ENCODE results near the gene FAM120B. TPM values are rescaled to one million over a fixed set of nuclear protein-coding genes. Genes with fewer than 3 reads are reported as not detected.
A peak's percentile ranks its signal among the peaks of the same experiment; 100 is the strongest.

FAM120B gene
- total and polyA plus RNA-seq, 2 experiments from 2014 or later = 7.2 to 16.7 TPM

DNA sequence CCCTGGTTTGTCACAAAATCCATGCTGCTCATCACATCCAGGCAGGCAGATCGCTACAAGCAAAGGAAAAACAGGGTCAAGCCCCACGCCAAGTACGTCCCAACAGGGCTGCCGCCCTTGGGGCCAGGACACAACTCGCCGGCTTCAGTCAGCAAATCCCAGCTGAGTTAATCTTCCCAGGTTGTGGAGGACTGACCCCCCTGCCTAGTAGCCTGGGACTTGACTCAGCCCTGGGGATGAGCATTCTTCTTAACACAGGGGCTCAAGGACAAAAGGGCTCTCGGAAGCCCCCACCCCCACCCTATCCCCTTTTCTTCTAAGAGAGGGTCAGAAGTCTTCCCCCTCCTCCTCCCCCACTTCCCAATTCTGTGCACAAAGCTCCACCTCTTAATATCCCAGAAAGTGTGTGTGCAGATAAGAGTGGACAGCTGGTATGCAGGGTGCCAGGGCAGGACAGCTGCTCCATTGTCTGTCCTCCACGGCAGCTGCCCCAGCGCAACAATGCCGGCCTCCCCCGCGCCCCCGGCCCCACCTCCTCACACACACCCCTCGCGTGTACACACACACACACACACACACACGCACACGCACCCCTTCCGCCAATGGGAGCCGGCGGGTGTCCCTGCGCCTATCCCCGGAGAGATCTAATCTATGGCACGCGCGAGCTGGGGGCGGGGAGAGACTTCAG is 20.2 kb upstream of the FAM120B start (continued):
- TF ChIP-seq, protein P1, sequence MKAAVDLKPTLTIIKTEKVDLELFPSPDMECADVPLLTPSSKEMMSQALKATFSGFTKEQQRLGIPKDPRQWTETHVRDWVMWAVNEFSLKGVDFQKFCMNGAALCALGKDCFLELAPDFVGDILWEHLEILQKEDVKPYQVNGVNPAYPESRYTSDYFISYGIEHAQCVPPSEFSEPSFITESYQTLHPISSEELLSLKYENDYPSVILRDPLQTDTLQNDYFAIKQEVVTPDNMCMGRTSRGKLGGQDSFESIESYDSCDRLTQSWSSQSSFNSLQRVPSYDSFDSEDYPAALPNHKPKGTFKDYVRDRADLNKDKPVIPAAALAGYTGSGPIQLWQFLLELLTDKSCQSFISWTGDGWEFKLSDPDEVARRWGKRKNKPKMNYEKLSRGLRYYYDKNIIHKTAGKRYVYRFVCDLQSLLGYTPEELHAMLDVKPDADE (IDR thresholded peaks at IDR 0.05) = no peak
- TF ChIP-seq EZH2phosphoT487 (IDR thresholded peaks at IDR 0.05; ENCODE audit: unreplicated experiment) (no peak), CREB1 (CRISPR knock-in tag; IDR thresholded peaks at IDR 0.05; ENCODE audit: low read depth) (no peak), NANOG (IDR thresholded peaks at IDR 0.05; ENCODE audit: borderline replicate concordance) (no peak), POLR2AphosphoS5 (IDR thresholded peaks at IDR 0.05; ENCODE audit: low read depth) (no peak)
- TF ChIP-seq, protein P2, sequence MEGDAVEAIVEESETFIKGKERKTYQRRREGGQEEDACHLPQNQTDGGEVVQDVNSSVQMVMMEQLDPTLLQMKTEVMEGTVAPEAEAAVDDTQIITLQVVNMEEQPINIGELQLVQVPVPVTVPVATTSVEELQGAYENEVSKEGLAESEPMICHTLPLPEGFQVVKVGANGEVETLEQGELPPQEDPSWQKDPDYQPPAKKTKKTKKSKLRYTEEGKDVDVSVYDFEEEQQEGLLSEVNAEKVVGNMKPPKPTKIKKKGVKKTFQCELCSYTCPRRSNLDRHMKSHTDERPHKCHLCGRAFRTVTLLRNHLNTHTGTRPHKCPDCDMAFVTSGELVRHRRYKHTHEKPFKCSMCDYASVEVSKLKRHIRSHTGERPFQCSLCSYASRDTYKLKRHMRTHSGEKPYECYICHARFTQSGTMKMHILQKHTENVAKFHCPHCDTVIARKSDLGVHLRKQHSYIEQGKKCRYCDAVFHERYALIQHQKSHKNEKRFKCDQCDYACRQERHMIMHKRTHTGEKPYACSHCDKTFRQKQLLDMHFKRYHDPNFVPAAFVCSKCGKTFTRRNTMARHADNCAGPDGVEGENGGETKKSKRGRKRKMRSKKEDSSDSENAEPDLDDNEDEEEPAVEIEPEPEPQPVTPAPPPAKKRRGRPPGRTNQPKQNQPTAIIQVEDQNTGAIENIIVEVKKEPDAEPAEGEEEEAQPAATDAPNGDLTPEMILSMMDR (conservative IDR thresholded peaks at IDR 0.05; ENCODE audit: low read depth in 2 of 2) = no peak
- TF ChIP-seq, protein P3, sequence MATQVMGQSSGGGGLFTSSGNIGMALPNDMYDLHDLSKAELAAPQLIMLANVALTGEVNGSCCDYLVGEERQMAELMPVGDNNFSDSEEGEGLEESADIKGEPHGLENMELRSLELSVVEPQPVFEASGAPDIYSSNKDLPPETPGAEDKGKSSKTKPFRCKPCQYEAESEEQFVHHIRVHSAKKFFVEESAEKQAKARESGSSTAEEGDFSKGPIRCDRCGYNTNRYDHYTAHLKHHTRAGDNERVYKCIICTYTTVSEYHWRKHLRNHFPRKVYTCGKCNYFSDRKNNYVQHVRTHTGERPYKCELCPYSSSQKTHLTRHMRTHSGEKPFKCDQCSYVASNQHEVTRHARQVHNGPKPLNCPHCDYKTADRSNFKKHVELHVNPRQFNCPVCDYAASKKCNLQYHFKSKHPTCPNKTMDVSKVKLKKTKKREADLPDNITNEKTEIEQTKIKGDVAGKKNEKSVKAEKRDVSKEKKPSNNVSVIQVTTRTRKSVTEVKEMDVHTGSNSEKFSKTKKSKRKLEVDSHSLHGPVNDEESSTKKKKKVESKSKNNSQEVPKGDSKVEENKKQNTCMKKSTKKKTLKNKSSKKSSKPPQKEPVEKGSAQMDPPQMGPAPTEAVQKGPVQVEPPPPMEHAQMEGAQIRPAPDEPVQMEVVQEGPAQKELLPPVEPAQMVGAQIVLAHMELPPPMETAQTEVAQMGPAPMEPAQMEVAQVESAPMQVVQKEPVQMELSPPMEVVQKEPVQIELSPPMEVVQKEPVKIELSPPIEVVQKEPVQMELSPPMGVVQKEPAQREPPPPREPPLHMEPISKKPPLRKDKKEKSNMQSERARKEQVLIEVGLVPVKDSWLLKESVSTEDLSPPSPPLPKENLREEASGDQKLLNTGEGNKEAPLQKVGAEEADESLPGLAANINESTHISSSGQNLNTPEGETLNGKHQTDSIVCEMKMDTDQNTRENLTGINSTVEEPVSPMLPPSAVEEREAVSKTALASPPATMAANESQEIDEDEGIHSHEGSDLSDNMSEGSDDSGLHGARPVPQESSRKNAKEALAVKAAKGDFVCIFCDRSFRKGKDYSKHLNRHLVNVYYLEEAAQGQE (IDR thresholded peaks at IDR 0.05; ENCODE audit: unreplicated experiment) = no peak

DNA sequence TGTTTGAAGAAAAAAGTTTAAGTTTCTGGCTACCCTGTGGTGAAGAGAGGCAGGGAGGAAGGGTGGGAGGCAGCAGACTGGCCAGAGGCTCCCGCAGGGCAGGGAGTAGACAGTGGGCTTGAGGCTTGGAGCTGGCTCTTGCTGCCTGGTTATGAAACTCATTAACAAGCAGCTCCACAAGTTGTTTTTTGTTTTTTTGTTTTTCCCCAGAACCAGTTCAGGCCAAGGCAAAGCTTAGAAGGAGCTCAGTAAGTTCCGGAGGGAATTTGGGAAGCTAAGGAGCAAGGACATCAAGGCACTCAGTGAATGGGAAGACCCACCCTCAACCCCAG is 19.7 kb upstream of the FAM120B start:
- Mint-ChIP-seq H3K4me1 (peaks cover 33% of the 10 kb centered on the region), H3K27me3 (ENCODE audit: insufficient read depth, low read depth, poor library complexity) (peaks cover 60% of the 10 kb centered on the region), H3K9me3 (peaks cover 8% of the 10 kb centered on the region), H3K4me3 (peak overlapping the region; percentile 49), H3K36me3 (ENCODE audit: low read depth) (peaks cover 14% of the 10 kb centered on the region), H3K27ac (no peak overlapping the region)
- H3K4me3 ChIP-seq = no peak overlapping the region
- peaks cover 57% of the 10 kb centered on the region for H3K27me3 ChIP-seq (ENCODE audit: insufficient read depth)
- H3K9me2 ChIP-seq (ENCODE audit: insufficient read depth) = no peaks in the 10 kb centered on the region
- H3K27ac ChIP-seq (ENCODE audit: low read depth) = no peak overlapping the region
- no peaks in the 10 kb centered on the region for H3K79me2 ChIP-seq (replicated peaks; ENCODE audit: insufficient read depth)
- ATAC-seq = peak; percentile 6; the same call in 2 of the 3 replicates
- H2AFZ ChIP-seq = no peak overlapping the region
- no peaks in the 10 kb centered on the region; the same call in 1 of the 2 replicates for H4K20me1 ChIP-seq (replicated peaks; ENCODE audit: insufficient read depth)
- H3K4me2 ChIP-seq = peak overlapping the region; percentile 16; the same call in 1 of the 2 replicates
- peaks cover 16% of the 10 kb centered on the region for H3K4me1 ChIP-seq (ENCODE audit: insufficient read depth)
- DNase-seq (ENCODE audit: low spot score) = peak; percentile 53
- no peaks in the 10 kb centered on the region for H3K36me3 ChIP-seq (ENCODE audit: insufficient read depth)
- peaks cover 8% of the 10 kb centered on the region; the same call in 1 of the 2 replicates for H3F3A ChIP-seq (replicated peaks; ENCODE audit: low read depth)
- TF ChIP-seq NANOG (IDR thresholded peaks at IDR 0.05; ENCODE audit: borderline replicate concordance) (no peak), STAT1 (IDR thresholded peaks at IDR 0.05; ENCODE audit: unreplicated experiment) (no peak), EZH2 (IDR thresholded peaks at IDR 0.05; ENCODE audit: low read depth, unreplicated experiment) (no peak), CREB1 (CRISPR knock-in tag; IDR thresholded peaks at IDR 0.05; ENCODE audit: low read depth) (no peak), EZH2phosphoT487 (IDR thresholded peaks at IDR 0.05; ENCODE audit: unreplicated experiment) (no peak), ZNF114 (CRISPR knock-in tag; IDR thresholded peaks at IDR 0.05) (no peak), ZNF331 (CRISPR knock-in tag; IDR thresholded peaks at IDR 0.05; ENCODE audit: low read depth) (no peak), POLR2AphosphoS5 (IDR thresholded peaks at IDR 0.05; ENCODE audit: low read depth) (no peak)
- TF ChIP-seq, protein P2 (conservative IDR thresholded peaks at IDR 0.05; ENCODE audit: low read depth in 2 of 2) = no peak
- TF ChIP-seq, protein P1 (IDR thresholded peaks at IDR 0.05) = no peak
- TF ChIP-seq, protein P3 (IDR thresholded peaks at IDR 0.05; ENCODE audit: unreplicated experiment) = no peak

Data from GM23338 (cell line).